ENCODE results near the gene PRPF39. TPM values are rescaled to one million over a fixed set of nuclear protein-coding genes. Genes with fewer than 3 reads are reported as not detected.

The PRPF39 gene
- total RNA-seq, 1 donor from 2014 or later: 20.5 TPM

- Histone ChIP-seq H3K36me3 (ENCODE audit: control insufficient read depth, insufficient read depth, low read length) (no peaks in the 10 kb centered on the region), H3K27me3 (ENCODE audit: control insufficient read depth, insufficient read depth, low read length) (no peaks in the 10 kb centered on the region), H3K4me3 (ENCODE audit: low read depth, low read length) (peak overlapping the region; percentile 67)
- TF ChIP-seq CTCF (IDR thresholded peaks at IDR 0.05; ENCODE audit: insufficient read depth, low read length, poor library complexity, severe bottlenecking): no peak
- no peak for DNase-seq (ENCODE audit: low read depth)
Observed at GRCh38 chr14:45084946-45085346, 1.0 kb downstream of the PRPF39 start.

GRCh38 chr14:45089813-45090212, 5.9 kb downstream of the PRPF39 start:
- DNase-seq (ENCODE audit: low read depth): no peak
- no peaks in the 10 kb centered on the region for H3K36me3 ChIP-seq (ENCODE audit: control insufficient read depth, insufficient read depth, low read length)
- TF ChIP-seq CTCF (IDR thresholded peaks at IDR 0.05; ENCODE audit: insufficient read depth, low read length, poor library complexity, severe bottlenecking): no peak
- H3K4me3 ChIP-seq (ENCODE audit: low read depth, low read length): no peak overlapping the region
- no peaks in the 10 kb centered on the region for H3K27me3 ChIP-seq (ENCODE audit: control insufficient read depth, insufficient read depth, low read length)

- TF ChIP-seq CTCF (IDR thresholded peaks at IDR 0.05; ENCODE audit: insufficient read depth, low read length, poor library complexity, severe bottlenecking): no peak
- Histone ChIP-seq H3K4me3 (ENCODE audit: low read depth, low read length) (no peak overlapping the region), H3K36me3 (ENCODE audit: control insufficient read depth, insufficient read depth, low read length) (no peaks in the 10 kb centered on the region), H3K27me3 (ENCODE audit: control insufficient read depth, insufficient read depth, low read length) (no peaks in the 10 kb centered on the region)
- DNase-seq (ENCODE audit: low read depth): no peak
Observed at GRCh38 chr14:45091710-45092109, 7.8 kb downstream of the PRPF39 start.

GRCh38 chr14:45094275-45094674, 10.4 kb downstream of the PRPF39 start:
- TF ChIP-seq CTCF (IDR thresholded peaks at IDR 0.05; ENCODE audit: insufficient read depth, low read length, poor library complexity, severe bottlenecking): no peak
- no peaks in the 10 kb centered on the region for H3K36me3 ChIP-seq (ENCODE audit: control insufficient read depth, insufficient read depth, low read length)
- no peak for DNase-seq (ENCODE audit: low read depth)
- H3K27me3 ChIP-seq (ENCODE audit: control insufficient read depth, insufficient read depth, low read length): no peaks in the 10 kb centered on the region
- H3K4me3 ChIP-seq (ENCODE audit: low read depth, low read length): no peak overlapping the region

GRCh38 chr14:45095143-45095542, 11.2 kb downstream of the PRPF39 start:
- no peak for DNase-seq (ENCODE audit: low read depth)
- no peaks in the 10 kb centered on the region for H3K36me3 ChIP-seq (ENCODE audit: control insufficient read depth, insufficient read depth, low read length)
- H3K4me3 ChIP-seq (ENCODE audit: low read depth, low read length): no peak overlapping the region
- no peaks in the 10 kb centered on the region for H3K27me3 ChIP-seq (ENCODE audit: control insufficient read depth, insufficient read depth, low read length)
- no peak for TF ChIP-seq CTCF (IDR thresholded peaks at IDR 0.05; ENCODE audit: insufficient read depth, low read length, poor library complexity, severe bottlenecking)

- DNase-seq (ENCODE audit: low read depth): no peak
- H3K36me3 ChIP-seq (ENCODE audit: control insufficient read depth, insufficient read depth, low read length): no peaks in the 10 kb centered on the region
Observed at GRCh38 chr14:45096218-45096617, 12.3 kb downstream of the PRPF39 start.

More at GRCh38 chr14:45096218-45096617, 12.3 kb downstream of the PRPF39 start:
- TF ChIP-seq CTCF (IDR thresholded peaks at IDR 0.05; ENCODE audit: insufficient read depth, low read length, poor library complexity, severe bottlenecking): no peak
- no peaks in the 10 kb centered on the region for H3K27me3 ChIP-seq (ENCODE audit: control insufficient read depth, insufficient read depth, low read length)
- H3K4me3 ChIP-seq (ENCODE audit: low read depth, low read length): no peak overlapping the region
